ENCODE results near the gene VTI1B.
A peak's percentile ranks its signal among the peaks of the same experiment; 100 is the strongest.

VTI1B gene

GRCh38 chr14:67675219-67675582 lies 769 bp upstream of the VTI1B start:
- DNase-seq, result no peak

GRCh38 chr14:67674139-67674479 lies 323 bp downstream of the VTI1B start:
- peak; percentile 37 for DNase-seq

GRCh38 chr14:67673451-67673850 lies 981 bp downstream of the VTI1B start:
- no peak for DNase-seq

GRCh38 chr14:67668559-67668958 lies 5.9 kb downstream of the VTI1B start:
- peak; percentile 28 for DNase-seq

- DNase-seq, result peak; percentile 19
Observed at GRCh38 chr14:67666750-67667449, 7.5 kb downstream of the VTI1B start.

GRCh38 chr14:67665868-67666267 lies 8.6 kb downstream of the VTI1B start:
- no peak for DNase-seq

- no peak for DNase-seq
Observed at GRCh38 chr14:67663633-67664032, 10.8 kb downstream of the VTI1B start.

GRCh38 chr14:67653651-67654280 lies 20.7 kb downstream of the VTI1B start:
- no peak for DNase-seq

- DNase-seq, result no peak
Observed at GRCh38 chr14:67652189-67652588, 22.2 kb downstream of the VTI1B start.

- DNase-seq, result no peak
Observed at GRCh38 chr14:67650694-67651093, 23.7 kb downstream of the VTI1B start.

GRCh38 chr14:67650151-67650550 lies 24.3 kb downstream of the VTI1B start:
- DNase-seq, result no peak

- no peak for DNase-seq
Observed at GRCh38 chr14:67646131-67646530, 28.3 kb downstream of the VTI1B start.

GRCh38 chr14:67645414-67645813 lies 29.0 kb downstream of the VTI1B start:
- no peak for DNase-seq

- no peak for DNase-seq
Observed at GRCh38 chr14:67644428-67644827, 30.0 kb downstream of the VTI1B start.

GRCh38 chr14:67643713-67644112 lies 30.7 kb downstream of the VTI1B start:
- no peak for DNase-seq

GRCh38 chr14:67641902-67642749 lies 32.3 kb downstream of the VTI1B start:
- no peak for DNase-seq

GRCh38 chr14:67641480-67641879 lies 33.0 kb downstream of the VTI1B start:
- no peak for DNase-seq

GRCh38 chr14:67638642-67639041 lies 35.8 kb downstream of the VTI1B start:
- no peak for DNase-seq

GRCh38 chr14:67636361-67636919 lies 38.0 kb downstream of the VTI1B start:
- no peak for DNase-seq

- no peak for DNase-seq
Observed at GRCh38 chr14:67633451-67634147, 40.8 kb downstream of the VTI1B start.

GRCh38 chr14:67630938-67631337 lies 43.5 kb downstream of the VTI1B start:
- DNase-seq, result no peak

- no peak for DNase-seq
Observed at GRCh38 chr14:67630186-67630585, 44.2 kb downstream of the VTI1B start.

GRCh38 chr14:67627519-67627918 lies 46.9 kb downstream of the VTI1B start:
- DNase-seq, result no peak
